HG02571 (cell line): ENCODE measurements around the gene PRKRA.
"Not testable (repeated sequence)": the region's sequence is repeated elsewhere in the genome, so short reads cannot be mapped to it uniquely, and the experiment has no call there.

Source experiments
- ATAC-seq: cut with Tn5 transposase; IDR thresholded peaks from one replicate; pipeline ENCODE4 v1.9.1; 2021; ENCODE audit warnings: mild to moderate bottlenecking, moderate library complexity; ENCODE audit not compliant: unreplicated experiment

Gene PRKRA

GRCh38 chr2:178450774-178451525 is at the start of gene PRKRA, which contains the start of gene PJVK:
Gene PRKRA (minus strand): TSS chr2:178451175. CDS start chr2:178451030, 145 bp downstream.
Gene PJVK (plus strand): TSS chr2:178451378. CDS start chr2:178453410, 2,032 bp downstream.
- peak; percentile 76 for ATAC-seq

GRCh38 chr2:178499640-178500039 is 48.7 kb upstream of the PRKRA start:
- ATAC-seq = no peak

DNA sequence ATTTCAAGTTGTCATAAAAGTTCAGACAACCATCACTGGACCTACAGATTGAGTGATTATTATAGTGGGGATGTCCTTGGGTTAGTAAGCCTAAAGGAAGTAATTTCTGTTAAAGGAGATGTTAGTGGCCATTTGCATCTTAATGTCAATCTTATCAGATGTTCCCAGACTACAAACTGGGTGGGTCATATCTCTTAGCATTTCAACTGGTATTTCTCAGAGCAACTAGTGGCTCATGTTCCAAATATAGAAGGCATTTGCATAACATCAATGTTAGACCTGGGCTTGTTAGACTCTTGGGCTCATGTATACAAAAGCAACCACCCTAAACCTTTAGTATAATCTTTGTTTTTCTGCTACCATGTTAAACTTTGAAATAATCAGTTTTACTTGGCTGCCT is 47.2 kb upstream of the PRKRA start:
- ATAC-seq = no peak

DNA sequence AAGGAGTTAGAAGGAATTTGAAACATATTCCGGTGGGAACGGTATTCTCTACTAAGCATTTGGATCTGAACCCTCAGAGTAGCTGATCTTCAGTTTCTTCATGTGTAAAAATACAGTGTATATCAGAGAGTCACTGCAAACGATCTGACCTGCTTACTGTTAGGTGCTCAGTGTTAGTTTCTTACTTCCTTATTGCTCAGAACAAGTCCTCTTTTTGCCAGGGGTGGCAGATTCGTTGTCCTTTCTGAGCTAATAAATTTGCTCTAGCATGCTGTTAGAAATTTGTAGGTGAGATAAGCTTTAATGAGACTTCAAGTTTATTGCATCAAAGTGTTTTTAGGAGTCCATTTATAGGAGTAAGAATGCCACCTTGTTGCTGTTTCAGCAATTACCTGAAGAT is 45.1 kb upstream of the PRKRA start:
- no peak for ATAC-seq

DNA sequence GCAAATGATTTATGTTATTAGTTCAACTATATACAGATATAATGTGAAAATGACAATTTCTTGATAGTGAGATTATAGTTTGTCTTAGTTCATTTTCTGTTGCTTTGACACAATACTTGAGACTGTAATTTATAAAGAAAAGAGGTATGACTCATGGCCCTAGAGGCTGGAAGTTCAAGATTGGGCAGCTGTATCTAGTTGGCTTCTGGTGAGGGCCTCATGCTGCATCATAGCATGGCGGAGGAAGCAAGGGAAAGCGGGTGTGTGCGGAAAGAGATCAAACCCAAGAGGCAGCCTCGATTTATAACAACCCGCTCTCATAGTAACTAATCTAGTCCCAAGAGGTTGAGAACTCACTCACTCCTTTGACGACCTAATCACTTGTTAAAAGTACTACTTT is 40.6 kb upstream of the PRKRA start:
- no peak for ATAC-seq

- no peak for ATAC-seq
Measured at GRCh38 chr2:178485356-178485755, 34.4 kb upstream of the PRKRA start.

DNA sequence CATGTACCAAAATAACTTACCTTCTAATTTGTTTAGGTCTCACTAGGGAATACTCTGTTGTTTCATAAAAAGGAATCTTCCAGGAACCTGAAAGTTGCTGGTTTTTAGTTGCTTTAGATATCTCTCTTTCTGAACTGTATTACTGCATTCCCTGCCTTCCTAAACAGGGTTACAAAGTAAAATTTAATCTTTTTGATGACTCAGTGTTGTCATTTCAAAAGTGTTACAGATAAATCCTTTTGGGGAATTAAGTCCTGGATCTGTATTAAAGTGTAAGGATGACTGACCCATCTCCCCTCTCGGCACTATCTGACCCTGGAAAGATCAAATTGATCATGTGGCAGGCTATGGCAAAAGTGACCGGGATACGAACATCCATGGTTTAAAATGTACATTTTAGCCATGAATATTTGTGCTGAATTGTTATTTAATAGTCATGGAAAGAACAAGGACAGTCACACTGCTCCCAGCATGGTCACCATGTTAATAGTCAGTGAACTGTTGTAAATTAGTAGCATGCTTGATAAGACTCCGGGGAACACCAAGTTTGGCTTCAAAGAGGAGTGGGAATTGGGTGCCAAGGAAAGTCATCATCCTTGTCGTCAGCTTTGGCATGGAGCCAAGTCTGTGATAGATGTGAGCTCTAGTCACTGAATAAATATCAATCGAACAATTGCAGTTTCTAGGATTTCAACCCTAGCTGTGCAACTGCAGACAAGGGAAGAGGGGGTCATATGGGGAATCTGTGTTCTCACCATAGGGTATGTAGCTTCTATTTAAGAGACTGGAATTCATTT is 33.5 kb upstream of the PRKRA start:
- no peak for ATAC-seq

GRCh38 chr2:178482437-178482836 is 31.5 kb upstream of the PRKRA start:
- no peak for ATAC-seq

DNA sequence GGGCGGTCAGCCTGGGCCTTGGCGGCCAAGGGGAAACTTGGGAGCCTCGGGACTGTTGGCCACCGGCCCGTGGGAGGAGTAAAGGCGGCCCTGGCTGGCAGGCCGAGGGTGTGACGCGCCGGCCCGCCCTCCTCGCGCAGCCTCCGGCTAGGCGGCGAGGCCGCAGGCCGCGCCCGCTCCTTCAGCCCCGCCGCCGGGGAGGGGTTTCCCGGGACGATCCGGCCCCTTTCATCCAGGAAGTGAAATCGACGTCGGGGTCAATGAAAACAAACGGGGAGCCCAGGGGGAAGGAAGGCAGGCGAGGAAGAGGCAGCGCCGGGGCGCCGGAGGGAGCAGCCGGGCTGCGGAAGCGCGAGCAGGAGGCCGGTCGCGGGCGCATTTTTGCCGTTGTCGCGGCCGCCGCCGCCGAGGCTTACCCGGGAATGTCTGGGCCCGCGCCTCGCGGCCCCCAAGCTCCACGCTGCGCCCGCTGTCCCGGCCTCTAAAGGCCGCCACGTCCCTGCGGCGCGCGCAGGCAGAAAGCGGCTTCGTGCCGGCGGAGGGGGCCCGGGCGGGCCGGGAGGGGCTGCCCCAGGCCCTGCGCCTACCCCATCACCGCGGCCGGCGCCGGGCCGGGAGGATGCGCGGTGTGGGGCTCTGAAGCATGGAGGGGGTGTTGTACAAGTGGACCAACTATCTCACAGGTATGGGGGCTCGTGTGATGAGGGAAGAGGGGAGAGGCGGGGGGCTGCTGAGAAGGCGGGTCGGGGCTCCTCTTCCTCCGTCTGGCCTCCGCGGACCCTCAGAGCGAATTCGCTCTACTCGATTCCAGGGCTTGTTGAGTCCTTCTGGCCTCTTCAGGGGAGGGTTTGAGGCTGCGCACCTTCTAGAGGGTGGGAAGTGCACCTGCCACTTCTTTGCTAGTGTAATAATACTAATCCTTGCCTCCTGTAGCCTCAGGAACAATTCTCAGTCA is 29.5 kb upstream of the PRKRA start, which contains the start of gene PLEKHA3:
PLEKHA3 (plus strand) TSS at position 231 of the 955 bp plus-strand sequence; CDS start at position 644, 413 bp downstream.
- ATAC-seq = peak; percentile 66

GRCh38 chr2:178479758-178480226 is 28.8 kb upstream of the PRKRA start:
- ATAC-seq = no peak

DNA sequence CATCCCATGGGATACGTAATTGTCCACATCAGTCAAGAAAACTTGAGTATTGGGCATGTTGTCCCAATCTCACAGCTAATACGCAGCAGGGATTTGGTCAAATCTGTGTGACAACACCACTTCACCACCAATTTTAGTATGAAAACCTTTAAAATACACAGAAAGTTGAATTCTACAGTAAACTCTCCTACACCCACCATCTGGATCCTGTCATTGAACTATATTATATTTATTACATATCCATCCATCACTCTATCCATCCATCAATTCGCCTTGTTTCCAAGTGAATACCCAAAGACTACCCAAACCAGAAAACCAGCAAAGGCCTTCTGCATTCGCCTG is 28.3 kb upstream of the PRKRA start:
- ATAC-seq = no peak

DNA sequence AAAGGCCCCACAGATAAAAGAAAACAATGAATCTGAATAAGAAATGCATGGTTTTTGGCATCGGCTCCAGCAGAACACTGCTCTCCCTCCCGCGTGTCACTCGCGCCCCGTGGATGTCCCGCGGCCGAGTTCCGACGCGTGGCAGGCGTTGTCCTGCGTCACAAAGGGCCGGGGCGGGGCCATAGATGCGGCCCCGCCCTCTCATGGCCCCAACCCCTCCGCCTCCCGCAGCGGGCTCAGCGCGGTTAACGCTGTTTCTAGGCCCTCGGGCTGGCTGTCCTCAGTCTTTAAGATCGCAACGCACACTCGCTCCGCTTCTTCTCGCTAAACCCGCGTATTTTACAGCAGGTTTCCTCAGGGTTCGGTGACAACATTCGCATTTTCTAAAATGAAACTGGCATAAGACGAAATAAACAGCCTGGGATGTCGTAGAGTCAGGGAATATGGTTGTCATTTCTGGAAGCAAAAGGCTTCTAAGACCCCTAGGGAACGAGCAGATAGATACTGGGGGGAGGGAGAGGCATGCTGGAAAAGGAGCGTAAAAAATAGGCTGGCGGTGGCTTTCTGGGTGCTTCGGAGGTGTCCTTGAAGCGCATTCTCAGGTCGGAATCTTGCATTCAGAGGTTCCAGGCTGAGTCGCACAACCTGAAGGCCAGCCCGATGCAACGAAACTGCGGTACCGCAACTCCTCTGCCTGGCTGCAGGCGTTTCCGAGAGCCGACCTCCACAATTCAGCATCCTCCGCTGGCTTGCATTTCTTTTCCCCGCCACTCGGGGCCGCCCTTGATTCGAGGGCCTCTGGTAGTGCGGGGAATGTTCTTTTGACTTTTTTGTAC is 27.7 kb upstream of the PRKRA start, which contains the start of gene FKBP7:
FKBP7 (minus strand) TSS at position 162 of the 836 bp plus-strand sequence; CDS start at position 61, 101 bp downstream.
- peak; percentile 55 for ATAC-seq

- peak; percentile 6 for ATAC-seq
Measured at GRCh38 chr2:178478130-178478438, 27.1 kb upstream of the PRKRA start.

DNA sequence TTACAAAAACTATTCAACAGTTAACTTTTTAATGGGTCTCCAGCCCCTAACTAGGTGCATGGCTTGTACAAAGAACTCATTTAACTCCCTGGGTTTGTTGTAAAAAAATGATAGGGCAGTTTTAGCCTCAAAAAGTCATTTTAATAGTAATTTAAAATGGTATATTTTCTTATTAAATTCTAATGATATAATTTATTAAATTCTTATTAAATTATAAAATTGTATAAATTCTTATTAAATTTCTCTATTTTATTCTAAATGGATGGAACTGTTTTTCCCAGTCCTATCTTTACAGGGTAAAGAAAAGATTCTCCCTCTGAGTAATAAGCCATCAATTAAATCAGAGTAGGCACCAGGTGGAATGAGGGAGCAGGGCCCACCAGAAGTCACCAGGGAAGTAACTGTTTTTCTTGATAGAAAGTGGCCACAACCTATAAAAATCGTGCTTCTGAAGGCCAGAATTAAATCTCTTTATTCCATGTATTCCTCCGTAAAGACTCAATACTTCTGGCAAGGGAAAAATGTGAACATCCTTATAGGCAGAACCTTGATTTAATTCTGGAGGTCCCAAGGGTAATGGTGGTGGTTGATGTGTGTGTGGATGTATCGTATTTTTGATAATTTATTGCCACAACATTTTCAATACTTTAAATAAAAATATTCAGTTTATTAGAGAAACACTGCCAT is 26.6 kb upstream of the PRKRA start:
- no peak for ATAC-seq

DNA sequence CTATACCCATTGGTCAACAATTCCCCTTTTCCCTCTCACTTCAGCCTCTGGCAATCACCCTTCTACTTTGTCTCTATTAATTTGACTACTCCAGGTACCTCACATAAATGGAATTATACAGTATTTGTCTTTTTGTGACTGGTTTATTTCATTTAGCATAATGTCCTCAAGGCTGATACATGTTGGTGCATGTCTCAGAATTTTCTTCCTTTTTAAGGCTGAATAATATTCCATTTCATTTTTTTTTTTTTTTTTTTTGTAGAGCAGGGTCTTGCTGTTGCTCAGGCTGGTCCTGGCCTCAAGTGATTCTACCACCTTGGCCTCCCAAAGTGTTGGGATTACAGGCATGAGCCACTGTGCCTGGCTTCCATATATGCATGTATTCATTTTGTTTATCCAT is 25.5 kb upstream of the PRKRA start:
- ATAC-seq = no peak

- no peak for ATAC-seq
Measured at GRCh38 chr2:178474560-178474959, 23.6 kb upstream of the PRKRA start.

GRCh38 chr2:178473931-178474330 is 23.0 kb upstream of the PRKRA start:
- no peak for ATAC-seq

DNA sequence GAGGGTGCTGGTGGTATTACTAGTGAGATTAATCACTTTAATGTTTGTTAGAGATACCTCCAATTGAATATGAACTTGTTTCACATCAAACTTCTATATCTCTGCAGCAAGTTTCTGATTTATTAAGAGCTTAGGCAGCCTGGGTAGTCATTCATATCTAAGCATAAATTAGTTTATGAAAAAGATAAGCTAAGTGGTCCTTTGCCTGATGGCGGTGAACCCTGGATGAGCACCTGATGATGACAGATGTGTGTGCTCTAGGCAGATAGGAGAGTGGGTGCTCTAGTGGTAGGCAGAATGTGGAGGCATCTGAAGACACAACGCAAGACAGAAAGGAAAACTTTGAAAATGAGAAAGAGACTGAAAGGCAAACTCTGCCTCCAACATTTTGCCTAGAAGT is 22.4 kb upstream of the PRKRA start:
- ATAC-seq = no peak

GRCh38 chr2:178471313-178471712 is 20.3 kb upstream of the PRKRA start:
- not testable (repeated sequence) for ATAC-seq
